ENCODE measurements around the gene PAIP2B.
"Not testable (repeated sequence)": the region's sequence is repeated elsewhere in the genome, so short reads cannot be mapped to it uniquely, and the experiment has no call there.

The PAIP2B gene, protein sequence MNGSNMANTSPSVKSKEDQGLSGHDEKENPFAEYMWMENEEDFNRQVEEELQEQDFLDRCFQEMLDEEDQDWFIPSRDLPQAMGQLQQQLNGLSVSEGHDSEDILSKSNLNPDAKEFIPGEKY

DNA sequence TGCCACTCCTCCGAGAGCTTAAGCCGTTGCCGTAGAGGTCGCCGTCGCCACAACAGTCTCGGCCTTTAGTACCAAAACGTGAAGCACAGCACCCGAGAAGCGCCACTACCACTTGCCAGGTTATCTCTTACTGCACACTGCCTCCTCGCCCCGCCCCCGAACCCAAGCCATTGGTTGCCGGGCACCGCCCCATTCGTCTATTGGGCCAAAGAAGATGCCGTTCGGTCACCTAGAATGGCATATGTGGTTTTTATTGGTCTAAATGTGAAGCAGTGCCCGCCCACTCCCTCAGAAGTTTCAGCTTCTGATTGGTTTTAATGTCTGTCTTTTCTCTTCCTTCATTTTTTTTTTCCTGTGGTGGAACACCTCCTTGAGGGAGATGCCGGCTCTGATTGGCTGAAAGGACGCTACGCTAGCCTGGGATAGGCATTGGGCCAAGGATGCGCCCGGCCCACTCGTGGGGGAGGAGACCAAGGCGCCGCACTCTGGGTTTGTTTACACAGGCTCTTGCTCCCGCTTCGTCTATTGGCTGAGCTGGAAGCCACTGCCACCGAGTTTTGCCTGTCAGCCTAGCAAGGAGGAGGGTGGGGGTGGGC lies at the start of gene PAIP2B:
Gene PAIP2B, minus strand, starts transcription at position 139 of the 596 bp plus-strand sequence. CDS start 24,514 bp downstream, outside the sequence.
- peak; percentile 100 for DNase-seq

DNA sequence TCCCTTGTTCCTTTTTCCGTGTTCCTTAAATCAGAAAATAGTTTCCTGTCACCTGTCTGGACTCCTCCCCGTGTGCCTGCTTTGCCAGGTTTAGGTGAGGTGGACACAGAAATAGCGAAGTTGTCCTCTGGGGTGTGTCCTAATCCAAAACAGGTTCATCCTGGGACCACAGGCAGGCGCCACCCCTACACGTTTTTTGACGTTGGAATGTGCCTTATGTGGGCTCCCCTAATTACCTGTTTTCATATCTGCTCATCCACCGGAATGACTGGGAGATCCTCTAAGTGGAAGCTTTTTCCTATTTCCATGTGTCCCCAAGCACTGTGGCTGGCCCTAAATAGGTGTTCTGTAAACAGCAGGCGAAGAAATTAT lies 49.0 kb upstream of the PAIP2B start:
- no peak for DNase-seq

DNA sequence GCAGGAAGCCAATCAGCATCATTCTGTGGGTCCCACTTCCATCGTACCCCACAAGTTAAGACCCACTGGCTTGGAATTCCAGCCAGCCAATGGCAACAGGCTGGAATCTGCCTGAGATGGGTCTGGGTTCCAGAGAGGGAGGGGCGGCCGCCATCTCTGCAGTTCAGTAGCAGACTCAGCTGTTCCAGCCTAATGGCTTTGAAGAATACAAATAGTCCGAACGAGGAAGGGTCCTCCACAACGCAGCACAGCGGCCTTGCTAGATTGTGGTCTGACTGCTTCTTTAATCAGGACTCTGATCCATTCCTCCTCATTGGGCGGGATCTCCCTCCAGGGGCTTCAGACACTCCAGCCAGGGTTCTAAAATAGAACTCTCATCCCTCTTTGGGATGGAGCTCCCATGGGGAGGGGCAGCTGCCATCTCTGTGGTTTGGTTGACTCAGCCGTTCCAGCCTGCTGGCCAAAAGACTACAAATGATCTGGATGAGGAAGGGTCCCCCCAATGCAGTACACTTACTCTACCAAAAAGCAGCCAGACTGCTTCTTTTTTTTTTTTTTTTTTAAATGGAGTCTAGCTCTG lies 42.7 kb upstream of the PAIP2B start:
- DNase-seq = no peak

DNA sequence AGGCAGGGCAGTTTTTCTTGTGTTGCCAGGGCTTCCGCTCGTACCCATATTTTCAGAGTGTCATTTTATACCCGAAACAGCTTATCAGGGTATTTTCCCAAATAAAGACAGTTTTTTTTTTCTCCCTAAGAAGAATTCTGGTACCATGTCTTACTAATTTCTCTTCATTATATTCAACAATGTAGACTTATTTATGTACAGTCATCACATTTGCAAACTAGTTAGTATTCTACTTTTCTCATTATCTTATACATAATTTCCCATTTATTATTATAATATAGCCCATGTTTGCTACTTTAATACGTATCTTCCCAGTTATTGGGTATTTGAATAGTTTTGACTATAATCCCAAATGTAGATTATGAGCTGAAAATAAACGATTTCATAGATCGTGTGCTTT lies 36.5 kb upstream of the PAIP2B start:
- no peak for DNase-seq

DNA sequence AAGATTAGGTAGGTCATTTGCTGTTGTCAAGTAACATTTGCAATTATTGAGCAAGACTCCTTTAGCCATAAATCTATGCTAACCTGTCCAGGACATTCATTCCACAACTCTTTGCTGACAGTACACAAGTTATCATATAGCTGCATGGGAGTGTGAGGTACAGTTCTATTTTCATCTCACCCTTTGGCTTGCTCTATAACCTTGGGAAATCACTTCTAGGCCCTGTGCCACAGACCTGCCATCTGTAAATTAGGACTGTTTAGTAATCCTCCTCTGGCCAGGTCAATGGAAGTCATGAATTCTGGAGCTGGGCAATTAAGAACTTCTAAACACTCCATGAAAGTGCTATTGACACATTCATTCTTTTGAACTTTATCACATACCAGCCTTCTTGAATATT lies 34.6 kb upstream of the PAIP2B start:
- no peak for DNase-seq

DNA sequence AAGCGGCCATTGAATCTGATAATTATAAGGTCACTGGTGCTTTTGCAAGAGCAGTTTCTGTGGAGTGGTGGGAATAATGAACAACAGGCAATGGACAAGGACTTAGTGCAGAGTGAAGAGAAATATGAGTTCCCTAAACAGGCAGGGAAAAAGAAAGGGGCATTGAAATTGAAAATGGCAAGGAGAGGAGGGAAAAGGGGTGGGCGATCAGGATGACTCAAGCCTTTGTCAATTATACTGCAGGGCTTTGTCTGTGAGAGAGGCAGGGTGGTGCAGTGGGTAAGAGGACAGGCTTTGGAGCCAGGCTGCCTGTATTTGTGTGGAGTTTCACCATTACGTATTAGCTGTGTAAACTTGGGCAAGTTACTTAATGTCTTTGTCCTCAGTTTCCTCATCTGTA lies 29.5 kb upstream of the PAIP2B start:
- no peak for DNase-seq

DNA sequence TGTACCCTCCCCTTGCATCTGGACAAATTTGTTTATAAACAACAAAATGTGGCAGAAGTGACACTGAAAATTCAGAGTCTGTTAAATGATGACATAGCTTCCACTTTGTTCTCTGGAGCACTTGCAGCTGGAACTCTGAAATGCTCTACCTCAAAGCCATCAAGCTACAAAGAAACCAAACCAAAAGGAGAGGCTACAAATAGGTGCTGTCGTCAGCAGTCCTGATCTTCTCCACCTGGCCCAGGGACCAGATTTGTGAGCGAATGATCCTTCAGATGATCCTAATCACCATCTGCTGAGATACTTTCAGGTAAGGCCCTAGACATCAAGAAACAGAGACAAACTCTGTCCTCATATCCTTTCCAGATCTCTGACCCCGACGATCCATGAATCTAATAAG lies 27.9 kb upstream of the PAIP2B start:
- no peak for DNase-seq

DNA sequence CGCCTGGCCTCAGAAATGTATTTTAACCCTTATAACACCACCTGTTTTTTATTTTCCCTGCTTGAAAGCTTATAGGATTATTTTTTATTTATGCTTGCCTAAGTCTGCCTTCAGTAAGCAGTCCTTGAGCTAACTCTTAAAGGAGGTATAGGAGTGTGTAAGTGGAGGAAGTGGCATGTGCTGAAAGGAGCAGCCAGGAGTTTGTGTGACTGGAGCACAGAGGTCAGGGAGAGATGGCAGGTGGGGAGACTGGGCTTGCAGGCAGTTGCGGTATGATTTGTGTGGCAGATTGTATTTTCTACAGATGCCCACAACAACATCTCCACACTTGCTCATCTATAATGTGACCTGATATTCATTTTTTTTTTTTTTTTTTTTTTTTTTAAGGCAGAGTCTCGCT lies 27.2 kb upstream of the PAIP2B start:
- DNase-seq = no peak

DNA sequence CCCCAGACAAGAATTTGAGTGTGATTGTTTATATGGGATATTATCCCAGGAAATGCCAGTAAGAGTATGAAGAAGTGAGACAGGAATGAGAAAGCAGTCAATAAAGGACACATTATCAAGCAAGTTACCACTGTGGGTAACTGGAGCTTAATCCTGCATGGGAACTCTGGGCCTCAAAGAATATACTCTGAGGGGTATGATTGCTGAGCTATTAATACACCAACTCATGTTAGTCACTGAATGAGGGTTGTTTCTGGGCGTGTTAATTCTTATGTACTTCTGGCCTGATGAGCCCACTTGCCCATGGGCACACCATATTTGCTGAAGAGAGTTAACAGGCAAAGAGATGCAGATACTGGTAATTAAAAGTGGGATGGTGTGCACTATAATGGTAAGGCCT lies 26.6 kb upstream of the PAIP2B start:
- DNase-seq = no peak

DNA sequence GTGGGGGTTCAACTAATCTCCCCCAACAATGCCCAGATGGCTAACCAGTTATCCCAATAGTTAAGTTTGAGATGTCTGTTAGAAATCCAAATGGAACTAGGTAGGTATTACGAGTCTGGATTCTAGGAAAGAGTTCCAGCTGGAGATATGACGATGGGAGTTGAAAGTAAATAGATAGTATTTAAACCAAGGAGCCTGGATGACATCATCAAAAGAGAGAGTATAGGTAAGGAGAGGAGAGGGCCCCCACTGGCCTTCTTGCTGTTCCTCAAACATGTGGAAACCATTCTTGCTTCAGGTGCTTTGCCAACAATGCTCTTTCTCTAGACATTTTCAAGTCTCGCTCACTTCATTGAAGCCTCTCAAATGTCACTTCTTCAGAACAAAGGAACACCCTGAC lies 26.0 kb upstream of the PAIP2B start:
- no peak for DNase-seq

DNA sequence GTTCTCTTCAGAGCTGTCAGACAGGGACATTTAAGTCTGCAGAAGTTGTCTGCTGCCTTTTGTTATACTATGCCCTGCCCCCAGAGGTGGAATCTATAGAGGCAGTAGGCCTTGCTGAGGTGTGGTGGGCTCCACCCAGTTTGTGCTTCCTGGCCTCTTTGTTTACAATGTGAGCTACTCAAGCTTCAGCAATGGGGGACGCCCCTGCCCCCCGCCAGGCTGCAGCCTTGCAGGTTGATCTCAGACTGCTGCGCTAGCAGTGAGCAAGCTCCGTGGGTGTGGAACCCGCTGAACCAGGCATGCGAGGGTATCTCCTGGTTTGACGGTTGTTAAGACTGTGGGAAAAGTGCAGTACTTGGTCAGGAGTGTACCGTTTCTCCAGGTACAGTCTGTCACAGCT lies 24.0 kb upstream of the PAIP2B start:
- DNase-seq = no peak

DNA sequence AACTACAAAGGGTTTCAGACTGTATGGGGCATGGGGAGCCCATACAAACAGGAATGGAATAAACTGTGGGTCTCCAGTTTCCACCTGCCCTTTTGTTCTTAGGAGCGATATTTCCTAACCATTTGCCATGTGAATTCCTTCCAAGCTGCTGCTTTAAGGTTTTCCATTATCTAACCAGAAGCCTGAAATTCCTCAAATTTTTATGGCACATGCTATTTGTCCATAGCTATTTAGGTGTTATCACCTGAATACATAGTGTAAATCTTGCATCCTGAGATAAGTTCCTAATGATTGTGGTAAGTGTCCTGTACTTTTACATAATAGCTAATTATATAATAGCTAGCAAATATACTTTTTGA lies 17.4 kb upstream of the PAIP2B start:
- DNase-seq = no peak

DNA sequence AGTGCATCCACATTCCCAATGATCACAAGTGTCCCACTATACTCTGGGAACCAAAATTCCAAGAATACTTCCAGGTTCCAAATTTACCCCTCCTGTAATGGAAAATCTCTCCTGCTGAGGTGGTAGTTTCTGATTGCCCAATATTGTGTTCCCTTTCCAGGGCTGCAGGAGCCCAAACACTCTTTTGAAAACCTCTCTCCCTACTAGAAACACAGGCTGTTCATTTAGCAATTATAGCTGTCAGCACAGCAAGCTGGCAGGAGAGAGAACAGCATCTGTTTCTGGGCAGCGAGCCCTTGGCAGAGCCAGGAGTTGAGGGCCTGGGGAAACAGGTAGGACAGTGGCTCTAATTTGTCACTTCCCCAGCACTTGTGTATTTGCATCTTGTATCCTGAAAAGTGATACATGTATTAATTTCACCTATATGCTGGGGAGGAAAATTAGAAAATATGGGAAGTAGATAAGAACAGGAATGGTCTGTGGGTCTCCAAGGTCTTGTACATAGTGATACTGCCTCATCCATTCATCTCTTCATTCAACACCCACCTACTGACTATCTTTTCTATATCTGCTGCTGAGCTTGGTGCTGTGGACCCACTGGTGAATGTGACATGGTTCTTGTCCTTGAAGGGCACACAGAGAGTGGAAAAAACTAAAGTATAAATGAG lies 16.9 kb upstream of the PAIP2B start:
- no peak for DNase-seq

DNA sequence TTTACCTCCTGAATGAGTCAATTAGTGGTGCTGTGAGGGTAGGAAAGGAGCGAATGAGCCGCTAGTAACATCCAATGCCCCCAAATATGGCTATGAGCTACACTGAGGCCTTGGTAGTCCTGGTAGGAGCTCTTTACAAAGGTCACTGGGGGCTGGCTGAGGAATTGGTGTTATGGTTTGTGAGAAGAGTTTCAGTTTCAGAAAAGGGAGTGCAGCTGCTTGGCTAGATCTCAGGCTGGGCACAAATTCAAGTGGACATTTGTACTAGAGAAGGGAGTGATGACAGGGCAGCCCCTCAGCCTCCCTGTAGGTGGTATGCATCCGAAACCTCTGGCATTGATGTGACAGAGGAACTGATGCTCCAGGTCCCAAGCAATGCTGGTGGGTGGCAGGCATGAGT lies 13.9 kb upstream of the PAIP2B start:
- no peak for DNase-seq

DNA sequence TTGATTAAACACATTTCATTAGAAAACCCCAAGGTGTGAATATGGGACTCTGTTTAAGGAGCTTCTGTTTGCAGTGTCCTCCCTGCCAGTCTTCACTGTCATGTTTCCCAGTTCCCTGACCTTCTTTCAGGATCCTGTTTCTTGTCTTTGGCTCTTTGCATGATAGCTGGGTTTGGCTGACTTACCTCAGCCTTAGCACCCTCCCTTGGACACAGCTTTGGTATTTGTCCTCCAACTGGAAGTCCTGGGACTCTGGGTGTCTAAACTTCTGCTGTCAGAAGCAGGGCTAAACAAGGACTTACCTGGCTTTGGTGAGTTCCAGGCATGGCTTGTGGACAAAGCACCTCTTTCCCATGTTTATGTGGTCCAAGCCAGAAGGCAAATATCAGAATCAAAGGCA lies 11.2 kb upstream of the PAIP2B start:
- DNase-seq = no peak

DNA sequence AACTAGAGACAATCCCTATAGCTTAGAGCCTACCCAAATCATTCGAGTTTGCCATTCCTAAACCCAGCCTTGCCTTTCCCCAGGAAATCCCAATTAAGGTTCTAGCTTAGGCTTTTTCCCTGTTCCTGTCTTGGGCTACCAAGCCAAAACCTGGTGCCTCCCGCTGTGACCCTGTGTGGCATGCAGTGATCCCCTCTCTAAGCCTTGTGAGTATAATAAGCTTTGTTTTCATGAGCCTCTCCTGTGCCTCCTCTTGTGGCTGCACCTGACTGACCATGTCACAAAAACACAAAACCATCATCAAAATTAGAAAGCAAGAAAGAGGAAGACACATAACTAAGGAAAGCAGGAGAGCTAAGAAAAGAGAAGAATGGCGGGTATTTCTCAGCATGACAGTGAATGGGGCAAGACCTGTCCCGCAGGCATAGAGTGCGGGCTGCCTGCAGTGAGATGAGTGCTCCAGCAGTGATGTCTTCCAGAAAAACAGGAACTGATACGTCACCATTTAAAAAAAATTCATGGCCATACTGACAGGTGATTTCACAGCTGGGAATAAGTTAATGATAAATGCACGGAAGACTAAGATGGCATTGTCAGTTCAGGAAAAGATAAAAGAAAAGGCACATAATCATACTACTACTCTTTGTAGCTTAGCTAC lies 9.2 kb upstream of the PAIP2B start:
- DNase-seq = no peak

DNA sequence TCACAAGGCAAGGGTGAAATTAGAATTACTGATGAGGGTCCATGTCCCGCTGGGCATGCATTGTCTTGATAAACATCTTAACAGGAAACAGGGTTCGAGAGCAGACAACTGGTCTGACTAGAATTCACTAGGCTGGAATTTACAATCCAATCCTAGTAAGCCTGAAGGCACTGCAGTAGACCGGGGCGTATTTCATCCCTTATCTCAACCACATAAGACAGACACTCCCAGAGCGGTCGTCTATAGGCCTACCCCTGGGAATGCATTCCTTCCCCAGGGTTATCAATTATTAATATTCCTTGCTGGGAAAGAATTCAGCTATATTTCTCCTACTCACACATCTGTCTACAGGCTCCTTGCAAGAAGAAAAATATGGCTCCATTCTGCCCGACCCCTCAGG lies 6.2 kb upstream of the PAIP2B start:
- DNase-seq = not testable (repeated sequence)

DNA sequence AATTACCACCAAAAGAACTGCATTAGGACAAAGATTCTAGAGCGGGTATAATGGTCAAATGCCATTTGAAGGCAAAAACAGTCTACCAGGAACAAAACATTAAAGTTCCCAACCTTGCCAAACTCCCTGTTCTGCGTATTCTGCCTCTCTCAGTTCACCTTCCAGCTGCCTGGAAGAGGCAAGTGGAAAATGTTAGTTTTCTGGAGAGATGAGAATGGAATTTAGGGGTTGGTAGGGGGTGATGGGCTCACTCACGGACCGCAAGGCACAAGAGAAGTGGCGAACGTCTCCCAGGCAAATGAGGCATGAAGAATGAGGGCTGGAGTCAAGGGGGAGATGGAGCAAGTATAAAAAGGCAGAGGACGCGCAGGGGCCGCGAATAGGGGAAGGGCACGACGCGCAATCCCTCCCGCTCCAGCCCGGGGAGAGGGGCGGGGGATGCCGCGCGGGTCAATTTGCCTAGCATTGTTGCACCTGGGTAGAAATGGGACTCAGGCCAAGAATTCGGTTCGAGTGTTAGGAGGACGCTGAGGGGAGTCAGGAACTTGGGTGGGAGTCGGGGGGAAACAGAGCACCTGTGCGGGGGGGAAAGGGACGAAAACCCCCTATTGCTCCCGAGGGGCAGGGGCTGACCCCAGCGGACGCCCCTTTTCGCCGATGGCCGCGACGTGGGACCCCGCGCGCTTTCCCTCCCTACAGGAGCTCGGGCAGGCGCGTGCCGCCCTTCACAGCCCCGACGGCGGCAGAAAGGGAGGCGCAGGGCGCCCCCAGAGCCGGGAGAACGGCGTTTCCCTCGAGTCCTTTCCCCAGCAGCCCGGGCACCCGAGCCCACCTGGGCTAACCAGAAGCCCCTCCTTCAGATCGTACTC lies 573 bp downstream of the PAIP2B start:
- DNase-seq = peak; percentile 71

DNA sequence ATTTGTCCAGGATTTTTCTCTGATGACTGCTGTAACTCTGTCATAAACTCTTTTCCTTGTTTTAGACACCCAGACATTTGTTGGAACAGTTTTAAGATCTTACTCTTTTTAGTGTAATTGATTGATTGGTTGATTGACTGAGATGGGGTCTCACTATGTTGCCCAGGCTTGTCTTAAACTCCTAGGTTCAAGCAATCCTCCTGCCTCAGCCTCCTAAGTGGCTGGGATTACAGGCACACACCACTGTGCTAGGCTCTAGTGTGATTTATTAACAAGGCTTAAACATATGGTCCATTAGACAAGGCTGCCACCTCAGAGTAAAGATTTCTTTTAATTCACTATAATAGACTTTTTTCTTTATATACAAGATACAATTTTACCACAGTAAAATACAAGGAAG lies 2.0 kb downstream of the PAIP2B start:
- no peak for DNase-seq

DNA sequence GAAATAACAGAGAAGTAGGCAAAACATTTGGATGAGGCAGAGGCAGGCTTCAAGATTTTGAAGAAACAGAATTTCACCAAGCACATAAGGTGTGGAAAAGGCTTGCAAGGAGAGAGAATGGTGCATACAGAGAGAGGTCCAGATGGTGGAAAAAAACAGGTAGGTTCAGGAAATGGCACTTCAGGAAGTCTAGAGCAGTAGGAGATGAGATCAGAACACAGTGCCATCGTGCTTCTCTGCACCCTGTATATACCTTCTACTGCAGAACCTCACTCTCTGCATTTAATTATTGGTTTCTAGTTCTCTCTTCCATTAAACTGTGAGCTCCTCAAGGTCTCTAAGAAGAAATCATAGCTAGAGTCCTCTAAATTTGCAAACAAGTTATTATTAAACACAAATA lies 2.4 kb downstream of the PAIP2B start:
- no peak for DNase-seq

DNA sequence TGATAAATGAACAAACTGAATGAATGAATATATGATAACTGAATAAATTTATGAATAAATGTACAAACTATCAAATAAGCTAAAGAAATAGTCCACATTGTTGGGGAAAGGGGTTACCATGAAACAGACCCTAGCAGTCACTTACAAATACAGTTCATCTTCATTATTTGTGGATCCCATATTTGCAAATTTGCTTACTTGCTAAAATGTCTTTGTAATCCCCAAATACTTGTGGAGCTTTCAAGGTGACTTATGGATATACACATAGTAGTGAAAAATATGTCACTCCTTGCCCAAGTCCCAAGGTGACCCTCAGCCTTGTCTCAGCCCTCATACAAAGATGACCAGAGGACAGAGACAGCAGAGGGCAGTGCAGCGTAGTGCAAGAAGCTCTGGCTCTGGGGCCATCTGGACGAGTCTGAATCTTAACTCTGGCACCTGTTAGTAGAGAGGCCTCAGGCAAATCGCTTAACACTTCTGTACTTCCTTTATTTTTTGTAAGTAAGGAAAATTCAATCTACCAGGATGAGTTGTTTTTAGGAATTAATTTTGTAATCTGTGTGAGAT lies 3.1 kb downstream of the PAIP2B start:
- DNase-seq = peak; percentile 25

DNA sequence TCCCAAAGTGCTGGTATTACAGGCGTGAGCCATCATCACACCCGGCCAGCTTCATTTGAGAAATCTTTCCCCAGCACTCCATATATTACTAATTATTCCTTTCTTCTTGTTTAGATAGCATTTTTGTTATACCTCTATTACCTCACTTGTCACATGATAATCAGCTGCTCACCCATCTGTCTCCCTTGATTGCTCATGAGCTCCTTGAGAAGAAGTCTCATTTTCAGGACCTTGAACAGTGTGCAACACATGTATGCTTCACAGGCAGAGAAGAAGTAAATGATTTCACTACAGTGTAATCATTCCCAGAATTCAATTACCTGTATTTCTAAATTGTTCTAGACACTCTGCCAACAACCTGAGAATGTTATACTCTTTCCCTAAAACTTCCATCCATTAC lies 6.2 kb downstream of the PAIP2B start:
- DNase-seq = no peak

DNA sequence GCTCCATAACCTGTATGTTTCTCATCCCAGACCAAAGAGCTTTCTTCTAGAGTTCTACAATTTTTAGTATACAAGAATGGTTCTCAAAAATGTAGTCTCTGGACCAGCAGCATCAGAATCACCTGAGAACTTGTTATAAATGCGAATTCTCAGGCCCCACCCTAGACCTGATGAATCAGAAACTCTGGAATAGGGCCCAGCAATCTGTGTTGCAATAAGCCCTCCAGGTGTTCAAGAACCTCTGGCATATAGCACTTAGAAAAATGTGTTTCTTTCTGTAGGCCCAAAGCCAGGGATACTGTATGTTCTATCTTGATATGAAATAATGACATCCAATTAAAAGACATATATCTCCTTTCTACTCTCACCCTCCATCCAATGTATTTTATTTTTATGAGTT lies 10.4 kb downstream of the PAIP2B start:
- no peak for DNase-seq
